GM19455 (cell line): ENCODE data around the gene MUCL1.

Experiments used
- ATAC-seq: cut with Tn5 transposase; IDR thresholded peaks from one replicate; pipeline ENCODE4 v1.9.1; 2021; ENCODE audit not compliant: unreplicated experiment

The MUCL1 gene

GRCh38 chr12:54891717-54892478 lies 37.6 kb downstream of the MUCL1 start:
- ATAC-seq = no peak
